CD4-positive, alpha-beta T cell (primary cell): ENCODE data around the gene HMMR. TPM values are rescaled to one million over a fixed set of nuclear protein-coding genes. Genes with fewer than 3 reads are reported as not detected.

Experiments
- ATAC-seq: fragments of 200-7000 bp; cut with Tn5 transposase; one replicate; pipeline ENCODE4 v1.10.0; 2022; ENCODE audit warnings: mild to moderate bottlenecking; ENCODE audit not compliant: poor library complexity
- CTCF ChIA-PET: fragments of 350-600 bp; sonication (Branson Sonifier 250); formaldehyde crosslinking; loops from one replicate; lab custom pipeline; 2021; ENCODE audit warnings: antibody characterized with exemption, inconsistent platforms; lab: Charles Lee
- POLR2A ChIA-PET: fragments of 350-600 bp; sonication (Branson Sonifier 250); formaldehyde crosslinking; loops from one replicate; lab custom pipeline; 2021; ENCODE audit warnings: antibody characterized with exemption, inconsistent platforms; lab: Charles Lee
- DNase-seq, 14 experiments: peaks; one replicate each; pipeline ENCODE4 v3.0.0-alpha.2; 2013 to 2020; ENCODE audit warnings: mixed read lengths in 2 of 14
- H3K27ac ChIP-seq, 2 donors: one replicate each; pipeline versions ENCODE4 v1.5.1 to v1.7.0; 2013; ENCODE audit warnings: low read length in 2 of 2, low read depth in 1 of 2, mild to moderate bottlenecking in 1 of 2
- H3K27me3 ChIP-seq, 2 experiments: 1 replicate in 1 of 2; 2 replicates in 1 of 2; pipeline versions ENCODE4 v1.6.1 to v1.7.0; 2013; ENCODE audit warnings: low read length in 2 of 2, control low read depth in 1 of 2, mild to moderate bottlenecking in 1 of 2, moderate library complexity in 1 of 2; ENCODE audit not compliant: insufficient read depth in 2 of 2, control insufficient read depth in 1 of 2
- H3K36me3 ChIP-seq: one replicate; pipeline ENCODE4 v1.6.1; 2013; ENCODE audit warnings: low read length, control low read depth; ENCODE audit not compliant: insufficient read depth
- H3K4me1 ChIP-seq: one replicate; pipeline ENCODE4 v1.6.1; 2013; ENCODE audit warnings: low read length, control low read depth; ENCODE audit not compliant: insufficient read depth
- H3K4me3 ChIP-seq: one replicate; pipeline ENCODE4 v1.5.1; 2013; ENCODE audit warnings: mild to moderate bottlenecking, low read length, moderate library complexity
- H3K9me3 ChIP-seq, 2 experiments: 1 replicate in 1 of 2; 2 replicates in 1 of 2; pipeline versions ENCODE4 v1.6.1 to v1.7.0; 2013; ENCODE audit warnings: low read length in 2 of 2, mild to moderate bottlenecking in 2 of 2, control low read depth in 1 of 2, moderate library complexity in 1 of 2; ENCODE audit not compliant: control insufficient read depth in 1 of 2, insufficient read depth in 1 of 2
- H3K27ac Mint-ChIP-seq: one replicate; pipeline ENCODE4 v1.8.0; 2020; ENCODE audit warnings: mixed read lengths
- H3K27me3 Mint-ChIP-seq: one replicate; pipeline ENCODE4 v1.8.0; 2021; ENCODE audit warnings: mixed read lengths
- H3K36me3 Mint-ChIP-seq: one replicate; pipeline ENCODE4 v1.8.0; 2021; ENCODE audit warnings: low read depth, mixed read lengths
- H3K4me1 Mint-ChIP-seq: one replicate; pipeline ENCODE4 v1.8.0; 2021; ENCODE audit warnings: low read depth, mixed read lengths
- H3K4me3 Mint-ChIP-seq: one replicate; pipeline ENCODE4 v1.8.0; 2020; ENCODE audit warnings: mild to moderate bottlenecking, mixed read lengths
- H3K9me3 Mint-ChIP-seq: one replicate; pipeline ENCODE4 v1.8.0; 2020; ENCODE audit warnings: mixed read lengths
- intact Hi-C, 2 experiments: fragments of 100-400 bp; cut with DNase I in 1 of 2; cut with micrococcal nuclease in 1 of 2; formaldehyde crosslinking; loops; one replicate each; pipeline versions ENCODE4 v1.15.1 to v1.9.0; 2023 to 2025; cut with DNase I, micrococcal nuclease
- total RNA-seq, 174 experiments: library from RNA in 2 of 174; stranded (reverse) in 2 of 174; gene quantifications; one replicate each; pipeline ENCODE4 v1.2.3 and lab custom pipeline; 2021 to 2026
- TF ChIP-seq, protein P1 (sequence below): fragments of 200-600 bp; IDR thresholded peaks from one replicate; pipeline ENCODE4 v1.8.0; 2022; ENCODE audit warnings: antibody characterized with exemption, mild to moderate bottlenecking

Gene HMMR
- total RNA-seq, 2 experiments from 2014 or later: 0.42 to 0.74 TPM

DNA sequence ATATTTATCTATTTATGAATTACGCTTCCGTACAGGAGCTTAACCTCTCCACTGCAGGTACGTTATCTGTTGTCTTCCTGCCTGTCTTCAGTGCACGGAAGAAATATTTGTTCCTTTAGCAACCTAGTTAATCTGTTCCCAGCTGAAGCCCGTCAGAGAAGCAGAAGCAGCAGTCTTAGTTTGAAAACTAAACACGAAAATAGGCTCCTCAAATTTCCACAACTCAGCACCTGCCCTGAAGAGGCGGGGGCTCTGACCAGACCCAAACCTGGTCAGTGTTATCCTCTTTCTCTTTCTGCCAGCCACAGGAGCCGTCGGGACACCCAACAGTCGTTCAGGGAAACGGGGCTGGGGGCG is 992 bp upstream of the HMMR start:
- DNase-seq: no peak
- Histone ChIP-seq H3K27ac (peak overlapping the region; percentile 93 to 97), H3K4me3 (peak overlapping the region; percentile 74), H3K36me3 (peaks cover 15% of the 10 kb centered on the region), H3K9me3 (no peaks in the 10 kb centered on the region), H3K27me3 (no peaks in the 10 kb centered on the region), H3K4me1 (peaks cover 23% of the 10 kb centered on the region)
- H3K4me3 Mint-ChIP-seq: peak overlapping the region; percentile 95
- peaks cover 61% of the 10 kb centered on the region for H3K4me1 Mint-ChIP-seq
- no peak for ATAC-seq
- H3K27me3 Mint-ChIP-seq: no peaks in the 10 kb centered on the region
- intact Hi-C loops: loop anchor here in 1 of 2 experiments (2.0 kb wide), 1 partner anchor 17 kb away; no protein-coding TSS in a partner anchor
- peak overlapping the region; percentile 99 for H3K27ac Mint-ChIP-seq
- ChIA-PET CTCF (interaction anchor here (0.5 to 2.9 kb wide), 10 partner anchors 11 to 51 kb away, joined by 3 to 17 read pairs (median 6); partner anchors contain the start of genes CCNG1 and MAT2B), POLR2A (interaction anchor here (1.0 to 6.1 kb wide), 10 partner anchors 10 to 51 kb away, joined by 3 to 343 read pairs (median 16); partner anchors contain the start of genes CCNG1 and MAT2B)
- H3K9me3 Mint-ChIP-seq: no peaks in the 10 kb centered on the region
- peaks cover 48% of the 10 kb centered on the region for H3K36me3 Mint-ChIP-seq
- TF ChIP-seq, protein P1, sequence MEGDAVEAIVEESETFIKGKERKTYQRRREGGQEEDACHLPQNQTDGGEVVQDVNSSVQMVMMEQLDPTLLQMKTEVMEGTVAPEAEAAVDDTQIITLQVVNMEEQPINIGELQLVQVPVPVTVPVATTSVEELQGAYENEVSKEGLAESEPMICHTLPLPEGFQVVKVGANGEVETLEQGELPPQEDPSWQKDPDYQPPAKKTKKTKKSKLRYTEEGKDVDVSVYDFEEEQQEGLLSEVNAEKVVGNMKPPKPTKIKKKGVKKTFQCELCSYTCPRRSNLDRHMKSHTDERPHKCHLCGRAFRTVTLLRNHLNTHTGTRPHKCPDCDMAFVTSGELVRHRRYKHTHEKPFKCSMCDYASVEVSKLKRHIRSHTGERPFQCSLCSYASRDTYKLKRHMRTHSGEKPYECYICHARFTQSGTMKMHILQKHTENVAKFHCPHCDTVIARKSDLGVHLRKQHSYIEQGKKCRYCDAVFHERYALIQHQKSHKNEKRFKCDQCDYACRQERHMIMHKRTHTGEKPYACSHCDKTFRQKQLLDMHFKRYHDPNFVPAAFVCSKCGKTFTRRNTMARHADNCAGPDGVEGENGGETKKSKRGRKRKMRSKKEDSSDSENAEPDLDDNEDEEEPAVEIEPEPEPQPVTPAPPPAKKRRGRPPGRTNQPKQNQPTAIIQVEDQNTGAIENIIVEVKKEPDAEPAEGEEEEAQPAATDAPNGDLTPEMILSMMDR: no peak

DNA sequence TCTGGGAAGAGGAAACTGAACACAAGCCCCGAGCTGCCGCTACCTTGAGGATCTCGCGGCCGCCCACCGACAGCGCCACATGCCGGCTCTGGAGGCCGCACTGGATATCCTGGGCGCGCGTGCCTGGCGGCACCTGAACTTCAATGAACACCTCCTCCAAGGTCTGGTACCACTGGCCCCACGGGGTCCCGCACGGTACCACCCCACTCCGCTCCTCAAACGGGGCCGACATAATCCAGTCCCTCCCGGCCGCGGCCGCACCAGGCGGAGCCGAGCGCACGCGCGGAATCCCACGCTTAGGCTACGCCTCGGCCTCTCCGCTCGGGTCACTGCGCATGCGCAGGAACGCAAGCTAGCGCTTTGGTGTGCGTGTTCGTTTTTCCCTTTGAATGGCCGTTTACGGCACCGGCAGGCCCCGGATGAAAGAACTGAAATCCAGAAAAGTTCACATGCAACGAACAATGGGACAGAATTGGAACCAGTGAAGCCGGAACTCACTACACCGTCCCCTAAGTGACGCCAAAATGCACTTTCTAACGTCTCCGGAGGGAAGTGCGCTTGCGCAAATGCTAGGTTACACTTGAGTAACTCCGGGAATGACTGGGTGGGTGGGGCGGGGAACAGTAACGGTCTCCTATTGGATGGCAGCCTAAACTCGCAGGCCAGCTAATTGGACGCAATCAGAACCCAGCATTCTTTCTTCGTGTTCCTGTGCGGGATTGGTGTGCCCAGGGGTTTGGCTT is 442 bp upstream of the HMMR start, which contains the start of gene NUDCD2:
TSS of gene NUDCD2 (minus strand) at position 284 of the 743 bp plus-strand sequence. CDS start at position 232, 52 bp downstream.
- peak within 1 kb of the TSS; percentile 95 for H3K4me3 Mint-ChIP-seq
- CTCF ChIA-PET: interaction anchor here (0.5 to 2.9 kb wide), 11 partner anchors 11 to 52 kb away, joined by 3 to 17 read pairs (median 6); partner anchors contain the start of genes CCNG1 and MAT2B
- H3K27me3 ChIP-seq: no peaks in the 10 kb centered on the region
- H3K27ac ChIP-seq: peak within 1 kb of the TSS; percentile 93 to 97
- H3K36me3 ChIP-seq: peaks cover 9% of the 10 kb centered on the region
- TF ChIP-seq, protein P1: peak; percentile 35
- intact Hi-C loops: loop anchor here (1.0 to 2.0 kb wide), 4 partner anchors 17 to 45 kb away; partner anchors contain the start of genes MAT2B (in 2 of the 2) and CCNG1 (in 1 of the 2)
- peaks cover 23% of the 10 kb centered on the region for H3K4me1 ChIP-seq
- no peaks in the 10 kb centered on the region for H3K9me3 Mint-ChIP-seq
- H3K4me3 ChIP-seq: peak within 1 kb of the TSS; percentile 74
- peaks cover 42% of the 10 kb centered on the region for H3K36me3 Mint-ChIP-seq
- no peaks in the 10 kb centered on the region for H3K27me3 Mint-ChIP-seq
- peak; percentile 88 to 98 (median 94) for DNase-seq
- ATAC-seq: peak; percentile 82
- POLR2A ChIA-PET: interaction anchor here (0.7 to 6.1 kb wide), 12 partner anchors 10 to 61 kb away, joined by 3 to 343 read pairs (median 12); partner anchors contain the start of genes CCNG1 and MAT2B
- H3K27ac Mint-ChIP-seq: peak within 1 kb of the TSS; percentile 99
- H3K9me3 ChIP-seq: no peaks in the 10 kb centered on the region
- peaks cover 58% of the 10 kb centered on the region for H3K4me1 Mint-ChIP-seq

DNA sequence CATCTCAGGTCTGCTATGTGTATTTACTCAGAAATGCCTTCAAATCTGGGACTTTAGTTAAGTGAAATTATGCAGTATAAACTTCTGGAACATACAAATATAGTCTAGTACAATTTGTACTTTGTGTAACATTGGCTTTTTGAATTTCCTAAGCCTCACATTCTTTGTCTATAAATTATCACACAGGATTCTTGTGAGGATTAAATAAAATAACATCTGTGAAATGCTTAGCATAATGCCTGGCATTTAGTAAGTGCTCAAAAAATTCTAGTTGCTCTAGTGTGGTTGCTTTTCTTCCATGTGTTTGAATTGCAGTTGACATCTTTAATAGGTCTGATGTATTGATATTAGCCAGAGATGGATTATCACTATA is 2.6 kb downstream of the HMMR start:
- ATAC-seq: no peak
- POLR2A ChIA-PET: interaction anchor here (6.1 kb wide), 1 partner anchor 44 kb away, joined by 343 read pairs; the partner anchor contains the start of gene MAT2B
- Histone ChIP-seq H3K4me3 (no peak overlapping the region), H3K4me1 (peaks cover 19% of the 10 kb centered on the region), H3K36me3 (no peaks in the 10 kb centered on the region), H3K27ac (peak overlapping the region in 1 of 2 donors; percentile 6), H3K9me3 (no peaks in the 10 kb centered on the region), H3K27me3 (no peaks in the 10 kb centered on the region)
- DNase-seq: no peak
- no peak overlapping the region for H3K4me3 Mint-ChIP-seq
- peaks cover 34% of the 10 kb centered on the region for H3K4me1 Mint-ChIP-seq
- H3K27me3 Mint-ChIP-seq: no peaks in the 10 kb centered on the region
- H3K27ac Mint-ChIP-seq: peak overlapping the region; percentile 99
- H3K36me3 Mint-ChIP-seq: peaks cover 18% of the 10 kb centered on the region
- H3K9me3 Mint-ChIP-seq: no peaks in the 10 kb centered on the region
- TF ChIP-seq, protein P1: no peak
- CTCF ChIA-PET: interaction anchor here (1.0 kb wide), 1 partner anchor 40 kb away, joined by 7 read pairs; no protein-coding TSS in a partner anchor
- intact Hi-C loops: no loop called here
